NCI-H2029 treated with DMSO at 0.1 percent for 48 hours (cell line): ENCODE measurements around the gene STK32C.

Source experiments
- DNase-seq: peaks from one replicate; lab custom pipeline; 2025; lab: John Stamatoyannopoulos, UW

The STK32C gene

GRCh38 chr10:132212816-132213215, 94.9 kb downstream of the STK32C start:
- no peak for DNase-seq

DNA sequence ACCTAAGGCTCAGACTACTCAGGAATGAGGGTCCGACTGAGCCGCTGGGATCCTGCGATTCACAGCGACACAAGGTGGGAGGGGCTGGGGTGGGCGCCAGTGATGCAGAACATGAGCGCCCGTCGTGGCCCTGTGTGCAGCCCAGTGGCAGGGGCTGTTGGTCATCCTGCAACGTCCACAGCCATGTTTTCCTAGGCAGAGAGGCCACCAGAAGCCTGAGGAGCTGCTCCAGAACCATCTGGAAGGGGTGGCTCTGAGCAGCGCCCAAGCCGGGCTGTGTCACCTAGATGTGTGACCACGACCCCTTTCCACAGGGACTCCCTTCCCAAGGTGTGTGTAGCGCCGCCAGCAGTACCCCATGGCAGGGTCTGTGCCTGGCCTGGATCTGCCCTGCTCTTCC, 96.5 kb downstream of the STK32C start:
- no peak for DNase-seq

- DNase-seq = no peak
These were observed 97.0 kb downstream of the STK32C start for GRCh38 chr10:132210766-132211165.

- DNase-seq = no peak
These were observed 97.7 kb downstream of the STK32C start for GRCh38 chr10:132209978-132210530.

- no peak for DNase-seq
These were observed 98.6 kb downstream of the STK32C start for GRCh38 chr10:132209130-132209529.

- DNase-seq = no peak
These were observed 99.2 kb downstream of the STK32C start for GRCh38 chr10:132208462-132209050.

DNA sequence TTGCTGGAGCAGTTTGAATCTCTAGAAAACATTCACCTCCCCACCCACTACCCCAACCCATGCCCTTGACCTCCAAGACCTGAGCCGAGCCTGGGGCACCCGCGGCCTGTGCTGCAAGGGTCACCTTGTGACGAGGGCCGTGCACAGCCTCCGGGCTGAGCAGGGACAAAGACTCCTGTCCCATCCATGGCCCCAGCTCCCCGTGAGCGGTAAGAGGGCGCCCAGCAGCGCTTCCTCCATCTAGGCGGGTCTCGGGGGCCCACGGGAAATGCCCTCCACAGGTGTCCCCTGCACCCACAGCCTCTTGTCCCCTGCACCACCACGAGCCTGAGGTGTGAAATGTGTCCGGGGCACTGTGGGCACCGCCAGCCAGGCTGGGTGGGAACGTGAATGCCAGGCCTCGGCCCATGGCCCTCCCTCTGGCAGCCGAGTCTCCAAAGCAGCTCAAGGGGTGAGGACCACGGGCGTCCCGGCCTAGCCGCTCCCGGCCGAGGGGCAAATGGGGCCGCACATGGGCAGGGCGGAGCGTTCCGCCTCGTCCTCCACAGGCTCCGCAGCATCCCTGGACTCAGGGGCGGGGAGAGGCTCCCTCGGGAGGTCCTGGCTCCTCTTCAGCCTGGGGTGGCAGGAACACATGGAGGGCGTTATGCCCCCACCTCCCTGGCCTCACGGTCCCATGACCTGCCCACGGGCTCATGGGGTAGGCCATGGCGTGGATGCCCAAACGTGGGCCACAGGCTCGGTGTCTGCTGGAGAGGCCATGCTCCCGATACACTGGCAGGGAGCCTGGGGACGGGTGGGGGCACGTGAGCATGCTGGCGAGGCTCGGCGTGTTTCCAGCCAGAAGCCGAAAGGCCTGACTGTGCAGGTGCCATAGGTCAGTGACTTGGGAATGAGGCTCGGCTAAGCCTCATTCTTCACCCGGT, 100.0 kb downstream of the STK32C start:
- no peak for DNase-seq

DNA sequence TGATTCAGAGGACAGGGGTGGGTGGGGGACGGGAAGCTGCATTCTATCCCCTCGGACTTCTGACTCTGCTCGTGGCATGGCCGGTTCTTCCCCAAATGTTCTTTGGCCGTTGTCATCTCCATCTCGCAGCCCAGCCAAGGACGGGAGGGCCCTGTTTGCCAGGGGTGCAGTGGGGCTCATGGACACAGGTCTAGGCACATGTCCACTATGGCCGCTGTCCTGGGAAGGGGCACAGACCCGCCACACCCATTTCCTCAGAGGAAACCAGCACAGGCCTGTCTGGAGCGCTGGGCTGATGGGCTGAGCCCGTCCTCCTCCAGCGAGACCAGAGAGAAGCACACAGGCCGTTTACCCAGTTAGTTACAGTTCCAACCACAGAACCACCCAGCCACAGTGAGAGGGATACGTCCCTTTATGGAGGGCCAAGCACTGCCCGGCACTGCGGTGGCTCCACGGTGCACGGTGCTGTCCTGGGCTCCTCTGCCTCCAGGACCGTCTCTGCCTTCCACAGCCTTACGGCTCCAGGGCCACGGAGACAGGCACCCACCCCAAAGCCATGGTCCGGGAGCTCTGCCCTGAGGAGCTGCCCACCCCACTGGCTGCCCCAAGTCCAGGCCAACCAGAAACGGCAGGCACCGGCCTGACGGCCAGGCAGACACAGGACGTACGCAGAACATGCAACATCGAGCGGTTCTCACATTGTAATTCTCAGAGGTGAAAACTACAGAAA, 100.8 kb downstream of the STK32C start:
- DNase-seq = no peak

GRCh38 chr10:132206377-132206745, 101.4 kb downstream of the STK32C start:
- DNase-seq = no peak

- DNase-seq = no peak
These were observed 101.9 kb downstream of the STK32C start for GRCh38 chr10:132205650-132206376.

DNA sequence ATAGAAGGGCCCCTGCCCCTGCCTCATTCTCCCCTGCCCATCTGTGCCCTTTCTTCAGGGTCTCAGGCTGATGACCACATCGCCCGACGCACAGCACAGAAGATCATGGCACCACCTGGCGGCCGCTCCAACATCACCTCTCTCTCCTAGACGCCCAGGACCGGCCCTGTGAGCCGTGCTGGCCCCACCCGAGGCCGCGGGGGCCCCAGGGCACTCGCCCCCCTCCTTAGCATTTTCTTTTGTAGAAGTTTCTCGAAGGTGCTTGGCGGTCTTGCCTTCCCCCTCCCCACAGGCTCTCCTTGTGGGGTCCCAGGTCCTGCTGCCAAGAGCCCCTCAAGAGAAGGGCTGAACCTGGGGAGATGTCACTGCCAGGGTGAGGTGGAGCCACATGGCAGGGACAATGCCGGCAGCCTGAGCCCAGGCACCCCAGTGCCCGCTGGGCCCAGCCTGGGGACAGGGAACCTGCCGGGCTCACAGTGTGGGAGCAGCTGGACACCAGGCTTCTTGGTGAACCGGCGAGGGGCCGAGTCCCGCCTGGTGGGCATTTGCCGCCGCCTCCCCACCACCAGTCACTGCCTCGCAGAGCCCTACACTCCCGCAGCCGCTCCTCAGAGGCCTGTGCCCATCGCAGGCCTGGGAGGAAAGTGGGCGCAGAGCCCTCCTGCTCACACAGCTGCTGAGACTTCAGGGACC, 102.8 kb downstream of the STK32C start:
- no peak for DNase-seq

DNA sequence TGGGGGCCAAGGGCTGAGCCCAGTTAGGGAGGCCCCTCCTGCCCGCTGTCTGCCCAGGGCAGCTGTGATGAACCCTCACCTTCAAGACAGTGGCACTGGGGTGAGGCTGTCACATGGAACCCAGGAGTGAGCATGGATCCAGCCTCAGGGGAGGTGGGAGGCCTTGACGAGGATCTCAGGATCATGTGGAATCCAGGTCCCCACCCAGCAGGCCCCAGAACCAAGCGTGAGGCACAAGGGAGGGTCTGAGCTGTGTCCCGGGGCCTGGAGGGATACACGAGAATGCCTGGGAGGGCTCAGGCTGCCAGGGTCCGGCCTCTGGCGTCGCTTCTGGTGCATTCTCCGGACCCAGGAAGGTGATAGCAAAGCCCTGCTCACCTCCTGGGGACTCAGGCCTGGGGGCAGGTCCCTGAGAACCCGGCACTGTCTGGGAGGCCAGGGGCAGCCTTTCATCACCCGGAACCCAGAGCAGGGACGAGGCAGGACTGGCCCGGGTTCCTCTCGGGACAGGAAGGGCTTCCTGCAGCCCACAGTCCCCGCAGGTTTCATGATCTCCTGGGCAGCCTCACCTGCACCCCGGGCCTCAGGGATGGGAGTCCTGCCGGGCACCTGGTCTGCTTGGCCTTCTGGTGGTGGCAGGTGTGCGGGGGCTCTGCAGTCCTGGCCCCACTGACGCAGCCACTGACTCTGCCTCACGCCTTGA, 103.5 kb downstream of the STK32C start:
- DNase-seq = no peak

GRCh38 chr10:132203256-132204077, 104.3 kb downstream of the STK32C start:
- DNase-seq = no peak

DNA sequence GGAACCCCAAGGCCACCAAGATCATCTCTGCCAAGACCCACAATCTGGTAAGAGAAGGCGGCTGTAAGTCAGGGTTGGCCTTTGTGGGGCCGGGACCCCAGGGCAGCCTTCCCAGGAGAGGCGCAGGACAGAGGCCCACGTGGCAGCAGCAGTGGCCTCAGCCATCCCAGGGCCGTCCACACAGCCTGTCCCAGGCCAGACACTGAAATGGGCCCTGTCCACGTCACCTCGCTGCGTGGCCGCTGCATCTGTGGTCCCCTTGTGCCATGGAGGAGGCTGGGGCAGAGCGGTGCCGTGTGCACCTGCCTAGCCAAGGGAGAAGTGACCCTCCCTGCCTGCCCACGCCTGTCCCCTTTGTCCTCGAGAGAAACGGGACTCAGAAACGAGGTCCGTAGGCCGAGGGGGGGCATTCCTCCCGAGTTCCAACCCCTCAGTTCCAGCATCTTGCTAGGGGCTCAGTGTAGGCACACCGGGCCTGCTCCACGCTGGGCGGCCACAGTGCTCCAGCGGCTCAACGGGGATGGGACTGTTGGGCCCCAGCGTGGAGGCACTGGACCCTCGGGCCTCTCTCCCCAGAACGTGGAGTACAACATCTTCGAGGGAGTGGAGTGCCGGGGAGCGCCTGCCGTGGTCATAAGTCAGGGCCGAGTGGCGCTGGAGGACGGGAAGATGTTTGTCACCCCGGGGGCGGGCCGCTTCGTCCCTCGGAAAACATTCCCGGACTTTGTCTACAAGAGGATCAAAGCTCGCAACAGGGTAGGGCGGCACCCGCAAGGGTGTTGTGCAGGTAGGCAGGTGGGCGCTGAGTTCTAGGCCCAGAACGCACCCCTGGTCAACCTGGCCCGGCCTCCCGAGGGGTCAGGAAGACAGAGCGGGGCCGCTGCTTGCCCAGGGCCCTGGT, 105.4 kb downstream of the STK32C start:
- no peak for DNase-seq

DNA sequence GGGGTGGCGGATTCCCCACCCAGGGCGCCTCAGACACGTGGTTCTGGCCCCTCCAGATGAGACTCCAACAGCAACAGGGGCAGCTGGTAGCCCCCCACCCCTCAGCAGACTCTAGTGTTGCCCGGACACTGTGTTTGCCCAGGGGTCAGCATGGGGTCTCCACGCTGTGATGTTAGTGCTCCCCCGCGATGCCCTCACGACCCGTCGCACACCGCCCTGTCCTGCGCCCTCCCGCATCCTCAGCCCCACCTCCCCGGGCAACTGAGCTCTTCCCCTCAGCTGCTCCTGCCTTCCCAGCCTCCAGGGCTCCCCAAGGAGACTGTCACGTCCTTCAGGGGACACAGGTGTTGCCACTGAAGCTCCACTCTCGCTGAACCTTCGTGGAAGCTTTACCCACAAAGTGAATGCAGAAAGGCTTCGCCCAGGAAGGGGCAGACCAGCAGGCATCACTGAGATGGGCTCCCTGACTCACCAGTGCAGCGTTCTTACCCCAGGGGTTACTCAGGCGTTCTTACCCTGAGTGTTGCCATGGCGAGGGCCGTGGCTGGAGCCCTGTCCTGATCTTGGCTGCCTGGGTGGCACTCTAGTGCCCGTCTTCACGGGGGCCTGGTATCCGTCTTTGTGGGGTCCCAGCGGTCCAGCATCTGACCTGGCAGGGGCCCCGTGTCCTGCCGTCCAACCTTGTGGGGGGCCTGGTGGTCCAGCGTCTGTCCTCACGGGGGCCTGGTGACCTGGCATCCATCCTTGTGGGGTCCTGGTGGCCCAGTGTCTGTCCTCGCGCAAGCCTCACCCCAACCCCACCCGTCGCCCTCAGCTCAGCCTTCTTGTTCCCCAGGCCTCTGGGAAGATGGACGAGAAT, 106.4 kb downstream of the STK32C start:
- no peak for DNase-seq

- no peak for DNase-seq
These were observed 107.2 kb downstream of the STK32C start for GRCh38 chr10:132200344-132201110.

- no peak for DNase-seq
These were observed 107.9 kb downstream of the STK32C start for GRCh38 chr10:132199854-132200311.
